ENCODE data around the gene TMEM82. TPM values are rescaled to one million over a fixed set of nuclear protein-coding genes. Genes with fewer than 3 reads are reported as not detected.

Gene TMEM82
- total RNA-seq, 1 experiment from 2014 or later: not detected

- in situ Hi-C loops (cut with HindIII; ENCODE audit: low pct_unique_long_range_greater_than_20kb, low sequenced_read_pairs): no loop called here
- DNase-seq (ENCODE audit: low read depth, low spot score): no peak
These were observed 1.9 kb downstream of the TMEM82 start for GRCh38 chr1:15744122-15744679.

GRCh38 chr1:15747378-15747777 is 5.1 kb downstream of the TMEM82 start:
- no peak for DNase-seq (ENCODE audit: low read depth, low spot score)
- in situ Hi-C loops (cut with HindIII; ENCODE audit: low pct_unique_long_range_greater_than_20kb, low sequenced_read_pairs): no loop called here

DNA sequence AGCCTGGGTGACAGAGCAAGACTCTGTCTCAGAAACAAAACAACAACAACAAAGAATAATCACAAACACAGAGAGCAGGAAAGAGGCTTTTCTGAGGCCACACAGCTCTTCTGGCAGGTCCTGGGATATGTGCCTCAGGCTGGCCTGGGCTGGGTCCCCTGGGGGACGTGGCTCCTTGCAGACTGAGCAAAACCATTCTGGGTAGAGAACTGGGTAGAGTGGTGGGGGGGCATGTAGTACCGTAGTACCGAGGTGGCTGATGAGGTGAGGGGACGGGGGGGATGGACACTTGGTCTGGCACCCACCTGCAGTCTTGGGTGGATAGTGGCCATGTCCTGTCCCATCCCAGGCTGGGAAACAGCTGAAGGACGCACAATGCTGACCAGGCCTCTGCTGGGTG is 6.0 kb downstream of the TMEM82 start:
- in situ Hi-C loops (cut with HindIII; ENCODE audit: low pct_unique_long_range_greater_than_20kb, low sequenced_read_pairs): no loop called here
- no peak for DNase-seq (ENCODE audit: low read depth, low spot score)

DNA sequence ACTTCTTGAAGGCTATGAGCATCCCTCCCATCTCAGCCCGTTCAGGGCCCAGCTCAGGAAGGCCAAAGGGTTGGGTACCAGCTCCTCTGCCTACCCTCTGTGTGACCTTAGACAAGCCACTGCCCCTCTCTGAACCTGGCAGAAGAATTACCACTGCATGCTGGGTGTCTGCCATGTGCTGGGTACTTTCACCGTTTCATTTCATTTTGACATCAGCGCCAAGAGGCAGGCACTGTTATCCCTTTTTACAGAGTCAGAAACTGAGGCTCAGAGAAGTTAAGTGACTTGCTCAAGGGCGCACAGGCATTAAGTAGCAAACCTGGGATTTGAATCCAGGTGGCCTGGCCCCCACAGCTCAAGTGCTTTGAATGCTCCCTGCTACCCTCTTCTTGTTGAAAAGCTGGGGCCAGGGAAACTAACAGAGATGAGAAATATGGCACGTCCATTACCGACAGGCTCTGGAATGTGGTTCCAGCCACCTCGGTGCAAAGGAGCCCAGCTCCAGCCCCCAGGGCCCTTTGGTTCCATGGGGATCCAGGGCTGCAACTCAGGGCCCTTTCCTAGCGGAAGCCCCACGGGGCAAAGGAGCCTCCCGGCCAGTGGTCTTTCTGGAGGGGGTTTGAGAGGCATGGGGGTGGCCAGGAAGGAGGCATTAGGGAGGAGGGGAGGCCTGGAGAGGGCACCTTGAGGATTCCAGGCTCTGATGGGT is 6.5 kb downstream of the TMEM82 start:
- in situ Hi-C loops (cut with HindIII; ENCODE audit: low pct_unique_long_range_greater_than_20kb, low sequenced_read_pairs): no loop called here
- no peak for DNase-seq (ENCODE audit: low read depth, low spot score)

- no peak for DNase-seq (ENCODE audit: low read depth, low spot score)
- in situ Hi-C loops (cut with HindIII; ENCODE audit: low pct_unique_long_range_greater_than_20kb, low sequenced_read_pairs): no loop called here
These were observed 7.3 kb downstream of the TMEM82 start for GRCh38 chr1:15749399-15750291.

- DNase-seq (ENCODE audit: low read depth, low spot score): no peak
- in situ Hi-C loops (cut with HindIII; ENCODE audit: low pct_unique_long_range_greater_than_20kb, low sequenced_read_pairs): no loop called here
These were observed 8.6 kb downstream of the TMEM82 start for GRCh38 chr1:15750924-15751323.

DNA sequence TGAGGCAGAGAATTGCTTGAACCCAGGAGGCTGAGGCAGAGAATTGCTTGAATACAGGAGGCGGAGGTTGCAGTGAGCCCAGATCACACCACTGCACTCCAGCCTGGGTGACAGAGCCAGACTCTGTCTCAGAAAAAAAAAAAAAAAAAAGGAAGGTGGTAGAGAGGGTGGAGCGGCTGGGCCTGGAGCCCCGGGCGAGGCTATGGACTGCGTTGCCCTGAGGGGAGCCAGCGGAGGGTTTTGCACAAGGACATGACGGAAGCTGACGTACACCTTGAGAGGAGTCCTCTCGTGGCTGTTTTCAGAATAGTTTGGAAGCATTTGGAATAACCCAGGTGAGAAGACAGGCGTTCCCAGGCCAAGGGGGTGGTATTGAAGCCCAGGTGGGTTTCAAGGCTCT is 9.4 kb downstream of the TMEM82 start:
- no peak for DNase-seq (ENCODE audit: low read depth, low spot score)
- in situ Hi-C loops (cut with HindIII; ENCODE audit: low pct_unique_long_range_greater_than_20kb, low sequenced_read_pairs): no loop called here

- in situ Hi-C loops (cut with HindIII; ENCODE audit: low pct_unique_long_range_greater_than_20kb, low sequenced_read_pairs): no loop called here
These were observed 11.5 kb downstream of the TMEM82 start for GRCh38 chr1:15753776-15754175.

DNA sequence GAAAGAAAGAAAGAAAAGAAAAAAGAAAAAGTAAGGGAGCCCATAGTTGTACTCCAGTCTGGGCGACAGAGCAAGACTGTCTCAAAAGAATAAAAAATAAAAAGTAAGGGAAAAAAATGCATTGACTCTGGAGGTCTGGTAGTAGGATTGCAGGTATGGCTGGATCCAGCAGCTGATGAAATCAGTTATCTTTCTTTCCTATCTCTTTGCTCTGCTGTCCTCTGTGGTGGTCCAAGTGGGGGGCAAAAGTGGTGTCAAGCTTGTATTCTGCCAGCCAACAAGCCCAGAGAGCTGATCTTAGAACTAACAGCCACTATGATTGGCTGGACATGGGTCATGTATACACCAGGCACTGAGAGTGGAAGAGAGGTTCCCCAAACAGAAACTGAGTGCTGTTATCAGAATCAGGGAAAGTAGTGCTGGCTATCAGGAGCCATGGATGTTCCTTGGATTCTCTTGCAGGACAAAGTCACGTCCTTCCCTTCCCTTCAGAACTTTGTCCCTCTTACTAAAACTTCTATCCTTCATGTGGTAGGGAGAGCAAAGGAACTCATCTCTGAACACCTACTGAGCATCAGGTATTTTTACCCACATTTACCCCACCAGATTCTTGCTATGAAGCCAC is 12.8 kb downstream of the TMEM82 start:
- no peak for DNase-seq (ENCODE audit: low read depth, low spot score)
- in situ Hi-C loops (cut with HindIII; ENCODE audit: low pct_unique_long_range_greater_than_20kb, low sequenced_read_pairs): no loop called here

More at GRCh38 chr1:15753776-15754175, 11.5 kb downstream of the TMEM82 start:
- DNase-seq (ENCODE audit: low read depth, low spot score): no peak

GRCh38 chr1:15755646-15756040 is 13.3 kb downstream of the TMEM82 start:
- no peak for DNase-seq (ENCODE audit: low read depth, low spot score)
- in situ Hi-C loops (cut with HindIII; ENCODE audit: low pct_unique_long_range_greater_than_20kb, low sequenced_read_pairs): no loop called here

DNA sequence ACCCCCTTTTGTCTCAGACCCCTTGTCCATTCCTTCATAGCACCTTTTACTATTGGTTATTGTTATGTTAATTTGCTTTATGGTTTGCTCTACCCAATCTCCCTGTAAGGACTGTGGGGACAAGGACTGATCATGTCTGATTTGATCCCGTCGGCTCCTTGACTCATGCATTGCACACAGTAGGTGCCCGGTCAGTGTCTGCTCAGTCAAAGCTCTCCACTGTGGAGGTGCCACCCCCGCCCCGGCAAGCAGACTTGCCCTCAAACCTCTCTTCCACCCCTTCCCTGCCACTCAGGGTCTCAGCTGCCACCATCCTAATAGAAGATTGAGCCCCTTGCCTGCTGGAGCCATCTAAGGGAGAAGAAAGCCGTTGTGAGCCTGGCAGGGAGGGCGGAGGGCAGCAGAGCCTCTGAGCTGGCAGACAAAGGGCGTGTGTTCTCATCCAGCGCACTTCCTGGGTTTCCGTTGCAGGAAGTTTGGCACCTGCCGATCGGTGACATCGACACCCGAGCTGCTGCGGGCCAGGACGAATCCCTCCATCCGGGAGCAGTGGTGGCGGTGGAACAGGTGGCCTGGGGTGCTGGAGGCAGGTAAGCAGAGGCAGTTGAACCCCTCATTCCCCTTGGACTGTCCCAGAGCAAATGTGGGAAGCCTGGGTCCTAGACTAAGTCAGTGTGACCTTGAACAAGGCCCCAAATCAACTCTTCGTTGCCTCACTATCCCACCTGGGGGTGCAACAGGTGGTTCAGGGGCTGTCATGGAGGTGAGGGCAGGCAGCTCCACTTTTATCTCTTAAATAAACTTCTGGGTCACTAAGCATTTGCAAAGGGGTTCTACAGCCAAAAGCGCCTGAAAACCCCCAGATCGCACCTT is 14.1 kb downstream of the TMEM82 start:
- DNase-seq (ENCODE audit: low read depth, low spot score): peak; percentile 68
- in situ Hi-C loops (cut with HindIII; ENCODE audit: low pct_unique_long_range_greater_than_20kb, low sequenced_read_pairs): no loop called here

GRCh38 chr1:15757016-15757543 is 14.8 kb downstream of the TMEM82 start:
- DNase-seq (ENCODE audit: low read depth, low spot score): no peak
- in situ Hi-C loops (cut with HindIII; ENCODE audit: low pct_unique_long_range_greater_than_20kb, low sequenced_read_pairs): no loop called here

GRCh38 chr1:15757575-15758342 is 15.5 kb downstream of the TMEM82 start:
- in situ Hi-C loops (cut with HindIII; ENCODE audit: low pct_unique_long_range_greater_than_20kb, low sequenced_read_pairs): no loop called here
- no peak for DNase-seq (ENCODE audit: low read depth, low spot score)

DNA sequence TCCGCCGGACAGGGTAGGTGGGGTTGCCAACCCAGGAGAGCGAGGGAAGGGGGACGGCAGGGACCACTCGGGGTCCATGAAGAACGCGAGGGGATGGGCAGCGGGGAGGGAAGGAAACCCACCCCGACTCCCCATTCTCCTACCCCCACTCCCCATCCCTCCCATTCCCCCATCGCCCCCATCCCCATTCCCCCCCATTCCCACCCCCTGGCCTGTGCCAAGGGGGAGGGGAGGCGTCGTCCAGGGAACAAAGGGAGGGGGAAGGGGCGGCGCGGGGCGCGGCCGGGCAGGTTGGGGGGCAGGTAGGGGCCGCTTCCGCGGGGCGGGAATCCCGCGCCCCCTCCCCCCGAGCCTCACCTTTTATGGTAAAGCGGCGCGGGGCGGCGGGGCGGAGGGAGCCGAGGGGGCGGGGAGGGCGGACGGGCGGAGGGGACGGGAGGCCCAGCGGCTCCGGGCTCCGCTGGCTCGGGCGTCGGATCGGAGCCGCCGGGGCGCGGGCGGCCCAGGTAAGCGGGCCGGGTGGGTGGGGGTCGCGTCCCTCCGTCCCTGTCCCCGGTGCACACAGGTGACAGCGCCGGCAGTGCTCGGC is 16.1 kb downstream of the TMEM82 start, which contains the start of gene FBLIM1:
Gene FBLIM1 (plus strand): TSS at position 453 of the 589 bp plus-strand sequence. CDS start 6,189 bp downstream, outside the sequence.
- in situ Hi-C loops (cut with HindIII; ENCODE audit: low pct_unique_long_range_greater_than_20kb, low sequenced_read_pairs): no loop called here
- DNase-seq (ENCODE audit: low read depth, low spot score): no peak

- in situ Hi-C loops (cut with HindIII; ENCODE audit: low pct_unique_long_range_greater_than_20kb, low sequenced_read_pairs): no loop called here
- no peak for DNase-seq (ENCODE audit: low read depth, low spot score)
These were observed 16.8 kb downstream of the TMEM82 start for GRCh38 chr1:15758953-15759661.

Measured in SK-MEL-5 (cell line).